ENCODE measurements around the gene HAGHL.
"Not testable (repeated sequence)": the region's sequence is repeated elsewhere in the genome, so short reads cannot be mapped to it uniquely, and the experiment has no call there.

Gene HAGHL

DNA sequence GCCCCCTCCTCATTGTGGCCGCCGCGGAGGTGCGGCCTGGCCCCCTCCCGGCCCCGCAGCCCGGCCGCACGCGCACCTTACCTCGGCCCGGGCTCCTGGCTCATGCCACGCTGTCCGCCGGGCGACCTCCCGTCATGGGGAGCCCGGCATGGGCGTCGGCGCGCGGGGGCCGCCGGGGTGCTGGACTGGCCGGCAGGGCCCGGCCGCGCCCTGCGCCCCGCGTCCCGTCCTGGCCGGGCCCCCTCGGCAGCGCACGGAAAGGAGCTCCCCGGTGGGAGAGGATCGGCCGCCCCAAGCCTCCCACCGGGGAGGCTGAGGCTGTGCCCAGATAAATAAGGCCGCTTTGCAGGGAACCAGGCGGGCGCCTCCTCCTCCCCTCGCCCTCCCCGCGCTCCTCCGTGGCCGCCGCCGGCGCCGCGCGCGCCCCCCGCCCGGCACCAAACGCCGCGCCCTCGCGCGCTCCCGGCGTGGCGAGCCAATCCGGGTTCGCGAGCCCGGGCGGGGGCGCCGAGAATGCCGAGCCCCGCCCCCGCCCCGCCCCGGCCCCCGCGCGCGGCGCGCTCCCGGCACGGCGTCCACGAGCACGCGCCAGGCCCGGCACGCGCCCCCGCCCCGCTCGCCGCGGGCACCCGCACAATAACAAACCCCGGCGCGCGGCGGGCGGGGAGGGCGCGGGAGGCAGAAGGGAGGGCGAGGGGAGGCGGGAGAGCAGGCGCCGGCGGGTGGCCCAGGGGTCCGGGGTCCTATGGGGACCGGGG lies 21.3 kb upstream of the HAGHL start, which contains the start of gene FBXL16:
FBXL16 (minus strand) TSS at position 371 of the 758 bp plus-strand sequence. CDS start 8,396 bp downstream, outside the sequence.
- in situ Hi-C loops (cut with HindIII; ENCODE audit: low pct_ligation_motif_present, low pct_unique_long_range_greater_than_20kb, low sequenced_read_pairs) = no loop called here
- DNase-seq = no peak

DNA sequence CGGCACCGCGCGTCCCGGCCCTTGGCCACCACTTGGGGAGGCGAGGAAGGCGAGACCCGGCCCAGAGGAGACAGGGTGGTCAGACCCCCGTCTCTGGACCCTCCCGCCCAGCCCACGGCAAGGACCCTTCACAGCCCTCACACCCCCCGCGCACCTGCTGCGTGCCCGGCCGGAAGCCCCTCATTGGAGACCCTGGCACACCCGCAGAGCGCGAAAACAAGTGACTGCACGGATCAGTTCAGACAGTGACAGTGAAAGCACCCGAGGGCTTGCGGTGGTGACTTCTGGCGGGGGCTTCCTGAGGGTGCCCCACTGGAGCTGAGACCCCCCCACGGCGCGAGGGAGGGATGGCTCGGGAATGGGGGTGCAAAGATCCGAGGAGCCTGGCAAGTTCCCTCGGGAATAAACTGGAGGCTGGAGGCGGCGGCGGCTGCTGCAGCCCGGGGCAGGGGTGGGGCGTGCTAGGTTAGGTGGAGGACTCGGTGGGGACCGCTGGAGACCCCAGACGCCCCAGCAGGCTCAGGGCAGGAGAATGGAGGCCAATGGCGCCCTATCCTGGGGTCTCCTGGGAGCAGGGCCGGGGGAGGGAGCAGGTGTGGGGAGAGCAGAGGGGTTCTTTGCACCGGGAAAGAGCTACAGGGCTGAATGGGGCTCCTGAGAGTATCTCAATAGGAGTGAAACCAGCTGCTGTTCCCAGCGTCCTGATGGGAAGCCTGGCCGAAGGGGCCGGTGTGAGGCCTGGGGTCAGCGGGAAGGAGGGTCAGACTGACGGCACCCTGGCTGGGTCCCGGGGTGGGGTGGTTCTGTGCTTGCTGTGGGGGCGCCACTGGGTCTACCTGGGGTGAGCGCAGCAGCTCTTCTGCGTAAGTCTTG lies 20.5 kb upstream of the HAGHL start:
- in situ Hi-C loops (cut with HindIII; ENCODE audit: low pct_ligation_motif_present, low pct_unique_long_range_greater_than_20kb, low sequenced_read_pairs) = no loop called here
- DNase-seq = no peak

DNA sequence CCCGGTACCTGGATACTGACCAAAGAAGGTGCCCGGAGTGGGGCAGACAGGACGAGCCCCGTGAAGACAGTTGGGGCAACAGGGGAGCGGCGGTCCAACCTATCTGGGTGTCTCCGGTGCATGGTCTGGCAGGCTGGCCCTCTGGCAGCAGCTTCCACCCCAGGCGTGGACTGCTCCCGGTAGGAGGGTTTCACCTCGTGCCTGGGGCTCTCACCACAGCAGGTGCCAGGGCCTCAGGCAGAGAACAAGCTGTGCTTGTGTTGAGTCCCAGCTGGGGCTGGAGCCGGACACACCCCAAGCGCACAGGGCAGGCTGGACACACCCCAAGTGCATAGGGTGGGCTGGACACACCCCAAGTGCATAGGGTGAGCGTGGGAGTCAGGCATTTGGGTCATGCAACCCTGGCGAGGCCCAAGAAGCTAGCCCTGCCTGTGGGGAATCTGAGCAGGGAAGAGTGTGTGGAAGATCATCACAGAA lies 19.8 kb upstream of the HAGHL start:
- in situ Hi-C loops (cut with HindIII; ENCODE audit: low pct_ligation_motif_present, low pct_unique_long_range_greater_than_20kb, low sequenced_read_pairs) = no loop called here
- no peak for DNase-seq

DNA sequence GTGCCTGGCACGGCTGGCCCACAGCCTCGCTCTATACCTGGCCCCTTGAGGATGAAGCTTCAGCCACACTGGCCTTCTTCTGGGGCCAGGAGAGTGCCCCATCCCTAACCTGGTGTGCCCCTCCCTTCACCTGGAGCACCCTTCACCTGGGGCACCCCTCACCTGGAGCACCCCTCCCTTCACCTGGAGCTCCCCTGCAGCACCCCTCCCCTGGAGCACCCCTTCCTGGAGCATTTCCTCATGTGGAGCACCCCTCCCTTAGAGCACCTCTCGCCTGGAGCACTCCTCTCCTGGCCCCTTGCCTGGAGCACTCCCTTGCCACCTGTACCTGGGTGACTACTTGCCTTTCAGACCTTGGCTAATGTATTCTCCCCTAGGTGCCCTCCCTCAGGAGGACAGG lies 18.9 kb upstream of the HAGHL start:
- DNase-seq = no peak

DNA sequence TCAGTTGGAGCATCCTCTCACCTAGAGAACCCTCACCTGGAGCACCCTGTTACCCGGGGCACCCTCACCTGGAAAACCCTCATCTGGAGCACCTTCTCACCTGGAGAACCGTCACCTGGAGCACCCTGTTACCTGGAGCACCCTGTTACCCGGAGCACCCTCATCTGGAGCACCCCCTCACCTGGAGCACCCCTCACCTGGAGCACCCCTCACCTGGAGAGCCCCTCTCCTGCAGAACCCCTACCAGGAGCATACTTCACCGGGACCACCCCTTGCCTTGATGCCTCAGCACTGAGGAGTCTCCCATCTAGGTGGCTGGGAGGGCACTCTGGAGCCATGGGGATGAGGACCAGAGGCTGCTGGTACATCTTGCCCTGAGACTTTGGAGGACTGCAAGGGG lies 17.9 kb upstream of the HAGHL start:
- no peak for DNase-seq
- in situ Hi-C loops (cut with HindIII; ENCODE audit: low pct_ligation_motif_present, low pct_unique_long_range_greater_than_20kb, low sequenced_read_pairs) = no loop called here

More for the DNA sequence above, 18.9 kb upstream of the HAGHL start:
- in situ Hi-C loops (cut with HindIII; ENCODE audit: low pct_ligation_motif_present, low pct_unique_long_range_greater_than_20kb, low sequenced_read_pairs) = no loop called here

DNA sequence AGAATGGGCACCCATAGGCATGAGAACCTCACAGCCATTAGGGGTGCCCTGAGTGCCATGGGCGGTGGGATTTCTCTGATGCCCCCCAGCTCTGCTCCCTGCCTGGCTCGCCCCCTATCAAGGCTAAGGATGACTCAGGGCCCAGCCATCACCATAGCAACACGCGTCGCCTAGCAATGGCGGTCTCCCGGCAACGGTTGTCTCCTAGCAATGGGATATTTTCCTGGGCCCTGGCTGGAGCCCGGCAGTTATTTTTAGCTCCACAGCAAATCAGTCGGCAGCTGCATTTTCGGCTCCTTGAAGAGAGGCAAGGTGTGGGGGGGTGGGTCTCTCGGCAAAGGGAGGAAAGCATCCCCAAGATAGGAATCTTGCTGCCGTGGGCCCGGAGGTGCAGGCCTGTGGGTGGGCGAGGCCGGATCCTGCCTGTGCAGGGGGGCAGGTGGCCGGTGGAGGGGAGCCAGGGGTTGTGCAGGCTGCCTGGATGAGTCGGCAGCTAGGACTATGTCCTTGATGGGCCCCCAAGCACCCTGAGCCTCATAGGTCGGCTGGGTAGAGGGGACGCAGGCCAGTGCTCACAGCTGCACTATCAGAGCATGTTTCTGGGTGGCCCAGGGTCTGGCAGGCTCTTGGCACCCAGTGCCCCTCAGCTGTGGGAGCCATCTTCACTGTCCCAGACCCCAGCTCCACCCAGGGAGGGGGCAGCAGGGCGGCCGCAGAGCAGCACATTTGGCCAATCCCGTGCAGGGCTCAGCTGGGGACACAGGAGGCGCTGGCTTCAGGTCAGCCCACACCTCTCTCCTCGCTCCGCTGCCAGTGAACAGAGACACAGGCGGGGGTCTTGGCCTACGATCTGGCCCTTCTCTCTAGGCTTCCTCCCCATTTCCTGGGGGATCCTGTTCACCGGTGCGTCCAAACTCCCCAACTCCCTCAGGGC lies 17.1 kb upstream of the HAGHL start:
- DNase-seq = peak; percentile 72
- in situ Hi-C loops (cut with HindIII; ENCODE audit: low pct_ligation_motif_present, low pct_unique_long_range_greater_than_20kb, low sequenced_read_pairs) = no loop called here

DNA sequence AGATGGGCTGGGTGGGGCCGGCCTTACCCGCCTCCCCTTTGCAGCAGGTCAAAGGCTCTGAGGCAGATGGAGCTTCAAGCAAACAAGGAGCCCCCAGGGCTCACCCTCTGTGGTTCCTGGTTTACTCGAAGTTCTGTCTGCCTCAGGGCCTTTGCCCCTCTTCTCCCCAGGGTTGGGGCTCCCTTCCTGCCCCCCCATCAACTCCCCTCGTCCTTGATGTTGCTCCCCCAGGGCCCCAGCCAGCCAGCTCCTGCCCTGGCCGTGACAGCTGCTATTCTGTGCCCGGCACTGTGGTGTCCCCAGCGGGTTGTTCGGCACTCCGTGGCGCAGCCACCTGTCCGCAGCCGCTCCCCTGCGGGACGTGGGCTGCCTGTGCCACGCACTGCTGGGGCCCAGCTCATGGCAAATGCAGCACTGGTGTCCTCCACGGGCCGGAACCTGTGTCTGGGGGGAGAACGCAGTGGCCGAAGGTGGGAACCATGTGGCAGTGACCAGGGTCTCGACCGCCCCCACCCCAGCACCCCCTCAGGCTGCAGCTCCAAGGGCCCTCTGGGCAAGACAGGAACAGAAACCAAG lies 16.3 kb upstream of the HAGHL start:
- in situ Hi-C loops (cut with HindIII; ENCODE audit: low pct_ligation_motif_present, low pct_unique_long_range_greater_than_20kb, low sequenced_read_pairs) = no loop called here

DNA sequence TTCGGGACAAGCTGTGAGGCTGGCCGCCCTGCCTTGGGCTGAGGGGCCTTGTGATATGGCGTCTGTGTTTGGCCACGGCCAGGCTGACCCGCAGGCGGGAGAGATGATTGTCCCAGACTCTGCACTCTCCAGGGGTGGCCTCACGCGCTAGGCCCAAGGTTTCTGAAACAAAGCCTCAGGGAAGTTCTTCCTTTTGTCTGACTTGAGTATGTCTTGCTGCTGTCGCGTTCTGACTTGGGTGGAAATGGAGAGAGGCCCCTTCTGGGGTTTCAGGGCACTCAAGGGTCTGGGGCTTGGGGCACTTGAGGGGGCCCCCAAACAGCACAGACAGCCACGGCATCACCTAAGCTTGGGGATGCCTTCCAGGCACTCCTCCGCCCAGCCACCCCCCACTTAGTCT lies 15.8 kb upstream of the HAGHL start:
- in situ Hi-C loops (cut with HindIII; ENCODE audit: low pct_ligation_motif_present, low pct_unique_long_range_greater_than_20kb, low sequenced_read_pairs) = no loop called here
- DNase-seq = no peak

More for the DNA sequence above, 16.3 kb upstream of the HAGHL start:
- DNase-seq = no peak

DNA sequence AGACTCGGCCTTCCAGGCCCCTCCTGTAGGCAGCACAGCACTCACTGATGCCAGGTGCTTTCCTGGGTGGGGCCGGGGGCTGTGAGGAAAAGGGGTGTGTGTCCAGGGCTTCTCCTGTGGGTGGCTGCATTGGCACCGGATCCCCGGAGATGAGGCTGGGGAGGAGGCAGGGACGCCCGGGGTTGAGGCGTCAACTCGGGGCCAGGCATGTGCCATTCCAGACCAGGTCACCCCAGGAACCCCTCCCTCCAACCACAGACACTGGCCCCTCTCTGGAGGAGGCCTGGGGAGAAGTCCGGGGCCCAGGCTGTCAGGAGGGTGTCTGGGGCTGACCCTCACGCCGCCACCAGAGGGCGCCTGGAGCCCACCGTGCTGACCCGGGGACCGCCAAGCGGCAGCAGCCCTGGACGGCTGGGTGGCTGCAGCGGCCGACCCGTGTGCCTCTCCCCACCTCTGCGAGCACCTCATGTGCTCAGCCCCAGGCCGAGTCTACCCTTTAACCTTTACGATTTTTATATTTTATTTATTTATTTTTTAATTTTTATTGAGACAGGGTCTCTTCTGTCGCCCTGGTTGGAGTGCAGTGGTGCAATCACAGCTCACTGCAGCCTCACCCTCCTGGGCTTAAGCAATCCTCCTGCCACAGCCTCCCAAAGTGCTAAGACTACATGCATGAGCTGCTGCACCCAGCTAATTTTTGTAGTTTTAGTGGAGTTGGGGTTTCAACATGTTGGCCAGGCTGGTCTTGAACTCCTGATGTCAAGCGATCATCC lies 15.2 kb upstream of the HAGHL start:
- in situ Hi-C loops (cut with HindIII; ENCODE audit: low pct_ligation_motif_present, low pct_unique_long_range_greater_than_20kb, low sequenced_read_pairs) = no loop called here
- DNase-seq = peak; percentile 78

DNA sequence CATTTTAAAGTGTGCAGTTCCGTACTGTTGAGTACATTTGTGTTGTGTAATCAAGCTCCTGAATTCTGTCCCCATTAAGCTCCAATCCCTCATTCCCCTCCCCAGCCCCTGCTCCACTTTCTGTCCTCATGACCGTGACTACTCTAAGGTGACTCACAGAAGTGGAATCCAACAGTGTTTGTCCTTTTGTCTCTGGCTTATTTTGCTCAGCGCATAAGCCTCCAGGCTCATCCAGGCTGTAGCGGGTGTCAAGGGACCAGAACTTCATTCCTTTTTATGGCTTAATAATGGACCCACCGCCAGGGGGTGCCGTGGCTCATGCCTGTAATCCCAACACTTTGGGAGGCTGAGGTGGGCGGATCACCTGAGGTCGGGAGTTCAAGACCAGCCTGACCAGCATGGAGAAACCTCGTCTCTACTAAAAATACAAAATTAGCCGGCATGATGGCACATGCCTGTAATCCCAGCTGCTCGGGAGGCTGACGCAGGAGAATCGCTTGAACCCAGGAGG lies 14.1 kb upstream of the HAGHL start:
- DNase-seq = peak; percentile 99
- in situ Hi-C loops (cut with HindIII; ENCODE audit: low pct_ligation_motif_present, low pct_unique_long_range_greater_than_20kb, low sequenced_read_pairs) = not testable (repeated sequence)

DNA sequence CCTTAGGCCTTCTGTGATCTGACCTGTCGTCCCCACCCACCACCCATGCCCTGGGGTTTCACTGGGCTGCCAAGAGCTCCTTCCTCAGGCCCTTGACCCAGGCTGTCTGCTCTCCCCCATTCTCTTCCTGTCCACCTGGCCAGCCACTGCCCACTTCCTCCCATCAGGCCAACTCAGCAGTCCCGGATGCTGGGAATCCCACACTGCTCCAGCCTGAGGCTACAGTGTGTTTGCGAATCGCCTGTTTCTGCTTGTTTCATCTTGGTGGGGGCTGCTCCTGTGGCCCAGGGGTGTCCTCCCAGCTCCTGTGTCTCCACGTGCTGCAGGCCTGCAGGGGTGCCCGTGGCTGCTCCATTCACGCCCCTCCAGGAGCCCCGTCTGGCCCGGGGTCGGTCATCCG lies 12.8 kb upstream of the HAGHL start:
- DNase-seq = peak; percentile 69
- in situ Hi-C loops (cut with HindIII; ENCODE audit: low pct_ligation_motif_present, low pct_unique_long_range_greater_than_20kb, low sequenced_read_pairs) = no loop called here

DNA sequence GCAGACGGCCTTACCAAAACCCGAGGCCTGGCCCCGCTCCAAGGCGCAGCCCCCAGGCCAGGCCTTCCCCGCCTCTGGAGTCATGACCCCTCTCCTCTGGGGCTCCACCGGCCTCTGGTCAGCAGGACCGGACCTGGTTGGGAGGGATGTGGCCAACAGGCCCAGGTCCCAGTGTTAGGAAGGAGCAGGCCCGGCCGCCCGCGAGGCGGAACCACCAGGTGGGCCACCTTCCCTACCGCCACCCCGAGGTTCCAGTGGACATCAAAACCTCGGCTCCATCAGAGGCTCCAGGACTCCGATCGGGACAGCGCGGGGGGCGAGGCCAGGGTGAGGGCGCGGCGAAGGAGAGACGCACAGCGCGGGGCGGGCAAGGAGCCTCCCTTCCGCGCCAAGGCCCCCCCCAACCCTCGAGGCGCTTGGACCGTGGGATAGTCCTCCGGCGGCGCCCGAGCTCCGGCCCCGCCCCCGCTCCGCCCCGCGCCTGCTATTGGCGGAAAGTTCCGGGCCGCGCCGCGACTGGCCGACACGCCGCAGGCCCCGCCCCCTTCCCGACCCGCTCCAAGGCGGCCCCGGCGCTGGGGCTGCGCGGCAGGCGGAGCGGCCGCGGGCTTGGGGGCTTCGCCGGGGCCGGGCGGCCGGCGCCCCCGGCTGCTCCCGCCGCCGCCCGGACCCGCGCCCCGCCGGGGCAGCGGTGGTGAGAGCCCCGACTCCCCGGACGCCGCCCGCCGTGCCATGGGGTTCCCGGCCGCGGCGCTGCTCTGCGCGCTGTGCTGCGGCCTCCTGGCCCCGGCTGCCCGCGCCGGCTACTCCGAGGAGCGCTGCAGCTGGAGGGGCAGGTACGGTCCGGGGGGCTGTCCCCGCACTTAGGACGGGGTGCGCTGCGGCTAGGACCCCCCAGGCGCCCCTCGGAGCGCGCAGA lies 12.1 kb upstream of the HAGHL start, which contains the start of gene METRN:
METRN (plus strand) TSS at position 561 of the 919 bp plus-strand sequence; CDS start at position 733, 172 bp downstream.
- in situ Hi-C loops (cut with HindIII; ENCODE audit: low pct_ligation_motif_present, low pct_unique_long_range_greater_than_20kb, low sequenced_read_pairs) = no loop called here
- DNase-seq = peak; percentile 96

DNA sequence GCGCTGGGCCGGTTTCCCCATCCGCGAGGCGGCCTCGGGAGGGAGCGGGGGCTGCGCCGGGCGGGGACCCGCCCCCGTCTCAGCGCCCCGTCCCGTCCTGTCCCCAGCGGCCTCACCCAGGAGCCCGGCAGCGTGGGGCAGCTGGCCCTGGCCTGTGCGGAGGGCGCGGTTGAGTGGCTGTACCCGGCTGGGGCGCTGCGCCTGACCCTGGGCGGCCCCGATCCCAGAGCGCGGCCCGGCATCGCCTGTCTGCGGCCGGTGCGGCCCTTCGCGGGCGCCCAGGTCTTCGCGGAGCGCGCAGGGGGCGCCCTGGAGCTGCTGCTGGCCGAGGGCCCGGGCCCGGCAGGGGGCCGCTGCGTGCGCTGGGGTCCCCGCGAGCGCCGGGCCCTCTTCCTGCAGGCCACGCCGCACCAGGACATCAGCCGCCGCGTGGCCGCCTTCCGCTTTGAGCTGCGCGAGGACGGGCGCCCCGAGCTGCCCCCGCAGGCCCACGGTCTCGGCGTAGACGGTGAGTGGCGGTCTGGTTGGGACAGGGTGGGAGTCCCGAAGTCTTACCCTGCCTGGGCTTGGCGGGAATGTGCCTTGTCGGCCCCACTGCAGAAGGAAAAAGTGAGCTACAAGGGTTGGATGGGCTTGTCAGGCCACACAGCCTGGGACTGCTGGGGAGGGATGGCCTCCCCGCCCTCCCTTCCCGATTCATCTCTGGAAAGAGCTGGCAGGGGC lies 11.3 kb upstream of the HAGHL start:
- peak; percentile 68 for DNase-seq
- in situ Hi-C loops (cut with HindIII; ENCODE audit: low pct_ligation_motif_present, low pct_unique_long_range_greater_than_20kb, low sequenced_read_pairs) = no loop called here

DNA sequence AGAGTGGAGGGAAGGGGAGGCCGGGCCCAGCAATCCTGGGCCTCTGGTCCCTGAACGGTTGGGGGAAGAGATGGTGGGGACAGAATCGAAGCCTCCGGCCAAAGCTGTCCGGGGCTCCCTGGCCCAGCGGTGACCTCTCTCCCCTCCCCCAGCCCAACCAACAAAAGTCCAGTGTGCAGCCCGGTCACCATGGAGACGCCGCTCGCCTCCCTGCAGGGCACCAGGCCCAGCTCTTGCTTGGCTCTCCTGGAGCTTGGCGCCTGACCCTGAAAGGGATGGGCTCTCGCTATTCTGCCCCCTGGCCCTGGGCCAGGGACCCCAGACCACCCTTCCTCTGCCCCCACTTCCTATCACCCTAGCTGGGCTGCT lies 10.7 kb upstream of the HAGHL start:
- in situ Hi-C loops (cut with HindIII; ENCODE audit: low pct_ligation_motif_present, low pct_unique_long_range_greater_than_20kb, low sequenced_read_pairs) = no loop called here

DNA sequence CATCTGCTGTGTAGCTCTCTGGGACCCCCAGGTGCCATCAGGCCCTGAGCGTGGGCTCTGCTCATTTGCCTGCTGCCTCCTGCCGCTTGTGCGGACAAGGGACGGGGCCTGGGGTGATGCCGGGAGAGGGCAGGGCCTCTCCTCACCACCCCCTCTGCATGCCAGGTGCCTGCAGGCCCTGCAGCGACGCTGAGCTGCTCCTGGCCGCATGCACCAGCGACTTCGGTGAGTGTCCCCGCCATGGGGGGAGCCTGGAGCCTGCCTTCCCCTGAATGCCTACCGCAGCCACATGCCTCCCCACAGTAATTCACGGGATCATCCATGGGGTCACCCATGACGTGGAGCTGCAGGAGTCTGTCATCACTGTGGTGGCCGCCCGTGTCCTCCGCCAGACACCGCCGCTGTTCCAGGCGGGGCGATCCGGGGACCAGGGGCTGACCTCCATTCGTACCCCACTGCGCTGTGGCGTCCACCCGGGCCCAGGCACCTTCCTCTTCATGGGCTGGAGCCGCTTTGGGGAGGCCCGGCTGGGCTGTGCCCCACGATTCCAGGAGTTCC lies 10.1 kb upstream of the HAGHL start:
- in situ Hi-C loops (cut with HindIII; ENCODE audit: low pct_ligation_motif_present, low pct_unique_long_range_greater_than_20kb, low sequenced_read_pairs) = no loop called here

More for the DNA sequence above, 10.7 kb upstream of the HAGHL start:
- DNase-seq = peak; percentile 72

More for the DNA sequence above, 10.1 kb upstream of the HAGHL start:
- DNase-seq = no peak

All from ACHN (cell line).